Suprapubic skin (tissue), 4 donors: Measurements from ENCODE around the gene DUSP15. TPM values are rescaled to one million over a fixed set of nuclear protein-coding genes. Genes with fewer than 3 reads are reported as not detected.

Experiments used
- DNase-seq, 2 donors: peaks; one replicate each; pipeline ENCODE4 v3.0.0-alpha.2; 2019; ENCODE audit warnings: low spot score in 2 of 2
- H3K27ac ChIP-seq: fragments of 200-600 bp; sonication (generic); one replicate; pipeline ENCODE4 v1.5.1; 2019
- H3K27me3 ChIP-seq: fragments of 200-600 bp; sonication (generic); one replicate; pipeline ENCODE4 v1.5.1; 2019
- H3K36me3 ChIP-seq: fragments of 200-600 bp; sonication (generic); one replicate; pipeline ENCODE4 v1.5.1; 2019
- H3K4me1 ChIP-seq: fragments of 200-600 bp; sonication (generic); one replicate; pipeline ENCODE4 v1.5.1; 2019
- H3K4me3 ChIP-seq: fragments of 200-600 bp; sonication (generic); one replicate; pipeline ENCODE4 v1.5.1; 2019; ENCODE audit warnings: mild to moderate bottlenecking
- H3K9me3 ChIP-seq: fragments of 200-600 bp; sonication (generic); one replicate; pipeline ENCODE4 v1.5.1; 2019
- CTCF ChIP-seq, 2 donors: fragments of 200-600 bp in 1 of 2; fragments of 450-650 bp in 1 of 2; sonication (generic) in 1 of 2; IDR thresholded peaks; one replicate each; pipeline ENCODE4 v1.5.1; 2016 to 2019; ENCODE audit warnings: antibody characterized with exemption in 2 of 2, mild to moderate bottlenecking in 1 of 2, moderate library complexity in 1 of 2
- EP300 ChIP-seq: sonication (generic); formaldehyde crosslinking; IDR thresholded peaks from one replicate; pipeline ENCODE4 v1.6.1; 2017; ENCODE audit warnings: antibody characterized with exemption
- POLR2A ChIP-seq, 2 donors: fragments of 450-650 bp; IDR thresholded peaks; one replicate each; pipeline ENCODE4 v1.6.1; 2017; ENCODE audit warnings: antibody characterized with exemption in 2 of 2, mild to moderate bottlenecking in 2 of 2, moderate library complexity in 2 of 2
- POLR2AphosphoS5 ChIP-seq, 3 donors: sonication (generic); formaldehyde crosslinking; IDR thresholded peaks; one replicate each; pipeline ENCODE4 v1.6.1; 2017; ENCODE audit warnings: antibody characterized with exemption in 3 of 3
- WGBS: methylation state at CpG from one replicate; pipeline ENCODE4 v1.1.5; 2018; 5-methylcytosine and 5-hydroxymethylcytosine counted together
- total RNA-seq, 4 donors: library from RNA; depleted of rRNA; stranded (reverse); fragments of >200 nt; gene quantifications; one replicate each; pipeline ENCODE4 v1.1.0, GENCODE V29; 2016

Gene DUSP15
- total RNA-seq, 4 donors from 2014 or later, result 1.1 to 2.4 (median 1.1) TPM; not detected in 1

GRCh38 chr20:31901615-31902014, 31.3 kb upstream of the DUSP15 start:
- TF ChIP-seq POLR2AphosphoS5 (IDR thresholded peaks at IDR 0.05) (no peak), POLR2A (IDR thresholded peaks at IDR 0.05) (no peak), EP300 (no peak), CTCF (IDR thresholded peaks at IDR 0.05) (no peak)
- Histone ChIP-seq H3K27me3 (no peaks in the 10 kb centered on the region), H3K9me3 (no peaks in the 10 kb centered on the region), H3K4me1 (no peaks in the 10 kb centered on the region), H3K27ac (no peak overlapping the region), H3K36me3 (no peaks in the 10 kb centered on the region), H3K4me3 (no peak overlapping the region)
- WGBS, result 85% methylated on average over 6 of the region's 6 CpGs
- peak in 1 of 2 donors; percentile 34 for DNase-seq

GRCh38 chr20:31897541-31897940, 27.2 kb upstream of the DUSP15 start:
- no peaks in the 10 kb centered on the region for H3K36me3 ChIP-seq
- WGBS, result 83% methylated on average over 9 of the region's 9 CpGs
- TF ChIP-seq POLR2AphosphoS5 (IDR thresholded peaks at IDR 0.05), result no peak
- no peak for TF ChIP-seq CTCF (IDR thresholded peaks at IDR 0.05)
- no peak for TF ChIP-seq EP300
- no peak for TF ChIP-seq POLR2A (IDR thresholded peaks at IDR 0.05)
- H3K27ac ChIP-seq, result no peak overlapping the region
- H3K9me3 ChIP-seq, result no peaks in the 10 kb centered on the region
- no peak overlapping the region for H3K4me3 ChIP-seq
- H3K4me1 ChIP-seq, result peaks cover 7% of the 10 kb centered on the region
- no peaks in the 10 kb centered on the region for H3K27me3 ChIP-seq
- peak in 1 of 2 donors; percentile 58 for DNase-seq

- H3K27me3 ChIP-seq, result no peaks in the 10 kb centered on the region
- no peaks in the 10 kb centered on the region for H3K9me3 ChIP-seq
- peak in 1 of 2 donors; percentile 24 for DNase-seq
- WGBS, result 97% methylated on average over 9 of the region's 9 CpGs
- H3K27ac ChIP-seq, result no peak overlapping the region
- peaks cover 7% of the 10 kb centered on the region for H3K4me1 ChIP-seq
- TF ChIP-seq POLR2AphosphoS5 (IDR thresholded peaks at IDR 0.05), result no peak
- no peak for TF ChIP-seq POLR2A (IDR thresholded peaks at IDR 0.05)
- TF ChIP-seq CTCF (IDR thresholded peaks at IDR 0.05), result no peak
- TF ChIP-seq EP300, result no peak
- H3K36me3 ChIP-seq, result no peaks in the 10 kb centered on the region
- no peak overlapping the region for H3K4me3 ChIP-seq
Observed at GRCh38 chr20:31896049-31896448, 25.7 kb upstream of the DUSP15 start.

GRCh38 chr20:31894980-31895675, 24.8 kb upstream of the DUSP15 start:
- peak; percentile 70 to 73 for DNase-seq
- Histone ChIP-seq H3K36me3 (no peaks in the 10 kb centered on the region), H3K9me3 (no peaks in the 10 kb centered on the region), H3K27me3 (no peaks in the 10 kb centered on the region), H3K27ac (peak overlapping the region; percentile 47), H3K4me3 (no peak overlapping the region), H3K4me1 (peaks cover 7% of the 10 kb centered on the region)
- WGBS, result 41% methylated on average over 8 of the region's 8 CpGs
- no peak for TF ChIP-seq POLR2AphosphoS5 (IDR thresholded peaks at IDR 0.05)
- no peak for TF ChIP-seq EP300
- no peak for TF ChIP-seq CTCF (IDR thresholded peaks at IDR 0.05)
- no peak for TF ChIP-seq POLR2A (IDR thresholded peaks at IDR 0.05)

- Histone ChIP-seq H3K27ac (no peak overlapping the region), H3K36me3 (no peaks in the 10 kb centered on the region), H3K9me3 (no peaks in the 10 kb centered on the region), H3K27me3 (no peaks in the 10 kb centered on the region), H3K4me1 (peaks cover 5% of the 10 kb centered on the region), H3K4me3 (no peak overlapping the region)
- peak in 1 of 2 donors; percentile 57 for DNase-seq
- WGBS, result 56% methylated on average over 8 of the region's 8 CpGs
- TF ChIP-seq POLR2AphosphoS5 (IDR thresholded peaks at IDR 0.05) (no peak), EP300 (no peak), CTCF (IDR thresholded peaks at IDR 0.05) (no peak), POLR2A (IDR thresholded peaks at IDR 0.05) (no peak)
Observed at GRCh38 chr20:31890646-31891045, 20.3 kb upstream of the DUSP15 start.
